GM19240 (cell line): ENCODE data around the gene OR52E5.

ENCODE experiments used
- DNase-seq: peaks from one replicate; pipeline ENCODE4 v3.0.0; 2011; ENCODE audit warnings: low spot score; ENCODE audit not compliant: insufficient read length

The OR52E5 gene

DNA sequence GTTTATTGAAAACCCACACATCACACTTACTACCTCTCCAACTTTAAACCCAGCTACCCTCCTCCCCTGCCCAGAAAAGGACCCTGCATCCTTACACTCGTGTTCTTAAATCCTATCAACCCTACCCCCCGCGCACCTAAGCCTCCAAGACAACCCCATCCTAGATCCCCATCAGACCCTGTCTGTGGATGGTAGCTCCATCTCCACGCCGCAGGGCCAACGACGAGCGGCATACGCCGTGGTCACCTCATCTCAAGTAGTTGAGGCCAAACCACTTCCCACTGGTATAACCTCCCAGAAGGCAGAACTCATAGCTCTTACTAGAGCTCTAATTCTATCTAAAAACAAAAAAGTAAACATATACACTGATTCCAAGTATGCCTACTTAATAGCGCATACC lies 39.7 kb downstream of the OR52E5 start:
- no peak for DNase-seq

DNA sequence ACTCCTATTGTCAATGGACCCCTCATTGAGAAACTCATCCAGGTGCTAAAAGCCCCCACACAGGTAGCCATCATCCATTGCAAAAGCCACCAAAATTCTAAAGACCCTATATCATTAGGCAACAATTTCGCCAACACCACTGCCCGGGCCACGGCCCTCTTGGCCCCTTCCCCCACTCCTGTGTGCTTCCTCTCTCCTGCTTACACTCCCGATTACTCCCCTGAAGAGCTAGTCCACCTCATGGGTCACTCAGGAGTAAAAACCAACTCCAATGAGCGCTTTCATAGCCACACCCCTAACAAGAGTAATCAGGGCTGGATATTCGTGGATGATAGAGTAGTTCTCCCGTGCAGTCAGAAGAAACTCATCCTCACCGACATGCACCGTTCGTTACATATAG lies 40.1 kb downstream of the OR52E5 start:
- no peak for DNase-seq

DNA sequence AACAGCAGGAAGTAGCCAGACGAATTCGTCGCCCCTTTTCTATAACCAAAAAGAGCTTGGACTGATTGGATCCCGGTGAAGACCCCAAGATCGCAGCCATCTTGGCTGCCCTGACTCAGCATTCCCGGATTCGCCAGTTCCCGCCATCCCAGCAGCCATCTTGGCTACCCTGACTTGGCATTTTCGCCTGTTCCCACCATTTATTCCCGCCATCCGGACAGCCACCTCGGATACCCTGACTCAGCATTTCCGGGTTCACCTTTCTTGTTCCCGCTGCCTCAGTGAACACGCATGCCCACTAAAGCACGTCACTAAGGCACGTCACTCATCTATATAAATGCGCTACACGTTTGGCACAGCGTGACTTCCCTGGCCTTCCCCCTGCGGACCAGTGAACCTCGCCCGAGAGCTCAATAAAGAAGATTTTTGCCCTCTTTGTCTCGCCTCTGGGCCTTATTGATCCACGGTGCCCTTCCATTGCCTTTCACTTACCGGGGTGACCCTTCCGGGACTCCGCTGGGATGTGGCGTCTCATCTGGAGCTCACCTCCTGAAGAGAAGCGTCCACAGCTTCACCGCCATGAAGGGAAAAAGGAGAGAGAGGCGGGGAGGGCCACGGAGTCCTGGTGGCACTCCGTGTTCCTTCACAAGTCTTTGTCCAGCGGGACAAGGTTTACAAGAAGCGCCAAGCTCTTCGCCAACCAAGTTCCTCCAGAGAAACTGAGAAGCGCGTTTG lies 45.0 kb downstream of the OR52E5 start:
- DNase-seq = no peak

DNA sequence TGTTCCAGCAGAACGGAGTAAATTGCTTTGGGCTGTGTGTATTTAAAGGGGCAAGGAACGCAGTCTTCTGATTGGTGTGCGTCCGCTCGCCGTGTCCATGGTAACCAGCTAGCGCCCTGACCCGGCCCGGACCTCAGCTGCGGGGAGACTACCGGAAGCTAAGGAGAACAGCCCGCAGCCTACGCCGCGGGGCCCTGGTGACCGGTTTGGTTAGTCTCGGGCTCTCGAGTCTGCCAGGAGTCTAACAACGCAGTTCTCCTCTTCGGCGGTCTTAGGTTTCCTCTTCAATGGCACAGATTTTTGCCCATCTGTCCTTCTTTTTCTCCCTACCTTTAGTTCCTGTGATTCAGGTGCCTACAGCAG lies 45.6 kb downstream of the OR52E5 start:
- DNase-seq = no peak

DNA sequence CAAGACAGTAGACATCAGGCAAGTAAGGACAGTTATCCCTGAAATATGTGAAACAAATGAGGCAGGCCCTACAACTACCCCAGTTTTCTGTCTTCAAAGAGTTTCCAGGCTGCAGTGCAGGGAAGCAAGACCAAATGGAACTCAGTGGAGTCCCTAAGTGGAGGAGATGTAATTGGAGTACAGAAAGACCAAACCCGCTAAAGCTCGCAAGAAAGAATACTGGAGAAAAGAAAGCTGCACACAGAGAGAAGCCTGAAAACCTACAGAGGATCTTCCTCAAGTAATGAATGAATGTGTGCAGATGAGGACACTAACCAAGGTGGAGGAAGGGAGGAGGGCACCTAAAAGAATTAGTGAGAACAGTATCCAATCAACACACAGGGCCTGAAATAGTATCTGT lies 47.7 kb downstream of the OR52E5 start:
- DNase-seq = no peak

DNA sequence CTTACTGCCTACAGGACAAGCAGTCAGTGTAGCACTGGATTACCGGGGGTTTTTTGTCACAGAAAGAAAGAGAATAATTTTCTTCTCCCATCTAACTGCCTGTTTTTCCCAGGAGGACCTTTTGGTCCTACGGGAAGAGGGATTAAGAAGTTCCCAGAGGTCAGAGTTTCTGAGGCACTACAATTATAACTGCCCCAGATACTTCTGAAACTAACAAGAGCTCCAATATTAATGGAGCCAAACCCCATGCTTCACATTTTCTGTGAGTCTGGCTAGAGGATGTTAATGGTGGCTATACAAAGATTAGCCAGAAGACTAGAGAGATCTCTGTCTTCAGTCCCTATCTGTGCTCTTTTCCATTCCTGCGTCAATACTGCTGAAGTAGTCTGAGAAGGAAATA lies 48.9 kb downstream of the OR52E5 start, which contains the start of gene OR56A3:
Gene OR56A3, plus strand, starts transcription at position 301 of the 400 bp plus-strand sequence. CDS start 5,096 bp downstream, outside the sequence.
- no peak for DNase-seq
